Left kidney (tissue), 2 donors: ENCODE results near the gene ACSF3. TPM values are rescaled to one million over a fixed set of nuclear protein-coding genes. Genes with fewer than 3 reads are reported as not detected.
"Not testable (repeated sequence)": the region's sequence is repeated elsewhere in the genome, so short reads cannot be mapped to it uniquely, and the experiment has no call there.

Source experiments
- DNase-seq: peaks from one replicate; pipeline ENCODE4 v3.0.0-alpha.2; 2013
- polyA plus RNA-seq: library from polyadenylated mRNA; unstranded; fragments of 120-200 nt; gene quantifications from one replicate; pipeline ENCODE4 v1.2.1, GENCODE V29; 2013; ENCODE audit not compliant: insufficient read length

The ACSF3 gene
- polyA plus RNA-seq, 1 donor = 30.5 TPM

DNA sequence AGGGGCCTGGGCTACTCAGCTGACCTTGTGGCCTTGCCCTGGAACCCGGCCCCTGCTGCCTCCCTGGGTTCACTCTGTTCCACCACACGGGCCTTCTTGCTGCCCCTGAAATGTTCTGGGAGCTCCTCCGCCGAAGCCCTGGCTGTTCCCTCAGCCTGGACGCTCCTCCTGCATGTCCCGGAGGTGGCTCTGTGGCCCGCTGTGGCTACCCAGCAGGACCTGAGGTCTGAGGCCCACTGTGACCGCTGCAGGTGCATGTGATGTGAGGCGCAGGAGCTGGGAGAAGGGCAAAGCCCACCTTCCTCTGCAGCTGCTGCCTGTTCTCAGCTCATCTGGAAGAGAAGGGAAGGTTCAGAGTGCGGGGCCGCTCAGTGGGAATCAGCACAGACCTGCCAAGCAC is 38.9 kb upstream of the ACSF3 start:
- no peak for DNase-seq

- no peak for DNase-seq
These were observed 38.3 kb upstream of the ACSF3 start for GRCh38 chr16:89055313-89055712.

GRCh38 chr16:89055894-89056555 is 37.6 kb upstream of the ACSF3 start:
- DNase-seq = no peak

- no peak for DNase-seq
These were observed 37.1 kb upstream of the ACSF3 start for GRCh38 chr16:89056592-89056991.

DNA sequence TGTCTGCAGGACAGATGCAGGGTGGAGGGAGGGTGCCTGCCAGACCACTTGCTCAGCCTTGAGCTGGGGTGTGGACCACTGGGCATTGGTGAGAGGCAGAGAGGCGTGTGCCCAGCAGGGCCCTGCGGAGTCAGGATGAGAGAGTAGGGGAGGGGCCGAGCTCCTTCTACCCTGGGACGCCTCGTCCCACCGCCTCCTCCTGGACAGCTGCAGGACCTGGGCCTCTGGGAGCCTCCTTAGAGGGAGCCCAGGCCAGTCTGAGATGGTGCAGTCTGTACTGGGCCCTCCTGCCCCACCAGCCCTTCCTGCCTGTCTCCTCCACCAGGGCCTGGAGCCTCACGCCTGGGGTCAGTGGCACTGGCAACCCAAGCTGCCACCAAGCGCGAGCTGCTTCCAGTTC is 35.9 kb upstream of the ACSF3 start:
- no peak for DNase-seq

- DNase-seq = no peak
These were observed 34.8 kb upstream of the ACSF3 start for GRCh38 chr16:89058812-89059211.

DNA sequence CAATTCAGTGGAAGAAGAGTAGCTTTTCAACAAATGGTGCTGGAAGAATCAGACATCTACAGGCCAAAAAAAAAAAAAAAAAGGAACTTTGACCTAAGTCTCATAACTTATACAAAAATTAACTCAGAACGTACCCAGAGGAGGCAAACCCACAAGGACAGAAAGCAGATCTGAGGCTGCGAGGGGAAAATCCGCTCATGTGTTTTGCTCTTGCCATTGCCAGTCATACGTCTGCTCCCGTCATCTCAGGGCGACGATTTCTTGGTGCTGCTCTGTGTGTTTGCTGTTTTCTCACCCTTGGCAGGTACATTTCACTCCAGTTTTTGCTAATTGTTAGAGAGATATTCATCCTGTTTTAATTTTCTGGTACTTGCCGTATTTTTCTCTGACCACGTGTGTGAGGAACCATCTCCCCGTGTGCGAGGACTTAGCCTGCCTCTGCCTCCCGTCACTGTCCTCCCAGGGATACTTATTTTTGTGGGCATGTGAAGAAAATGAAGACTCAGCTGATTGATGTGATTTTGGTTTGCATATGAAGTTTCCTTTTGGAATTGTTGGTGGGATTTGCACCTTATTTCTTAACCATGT is 33.4 kb upstream of the ACSF3 start:
- no peak for DNase-seq

GRCh38 chr16:89061086-89061485 is 32.6 kb upstream of the ACSF3 start:
- no peak for DNase-seq

GRCh38 chr16:89061590-89062380 is 31.9 kb upstream of the ACSF3 start:
- DNase-seq = no peak

- DNase-seq = no peak
These were observed 31.0 kb upstream of the ACSF3 start for GRCh38 chr16:89062389-89063345.

GRCh38 chr16:89063768-89064320 is 29.8 kb upstream of the ACSF3 start:
- DNase-seq = no peak

DNA sequence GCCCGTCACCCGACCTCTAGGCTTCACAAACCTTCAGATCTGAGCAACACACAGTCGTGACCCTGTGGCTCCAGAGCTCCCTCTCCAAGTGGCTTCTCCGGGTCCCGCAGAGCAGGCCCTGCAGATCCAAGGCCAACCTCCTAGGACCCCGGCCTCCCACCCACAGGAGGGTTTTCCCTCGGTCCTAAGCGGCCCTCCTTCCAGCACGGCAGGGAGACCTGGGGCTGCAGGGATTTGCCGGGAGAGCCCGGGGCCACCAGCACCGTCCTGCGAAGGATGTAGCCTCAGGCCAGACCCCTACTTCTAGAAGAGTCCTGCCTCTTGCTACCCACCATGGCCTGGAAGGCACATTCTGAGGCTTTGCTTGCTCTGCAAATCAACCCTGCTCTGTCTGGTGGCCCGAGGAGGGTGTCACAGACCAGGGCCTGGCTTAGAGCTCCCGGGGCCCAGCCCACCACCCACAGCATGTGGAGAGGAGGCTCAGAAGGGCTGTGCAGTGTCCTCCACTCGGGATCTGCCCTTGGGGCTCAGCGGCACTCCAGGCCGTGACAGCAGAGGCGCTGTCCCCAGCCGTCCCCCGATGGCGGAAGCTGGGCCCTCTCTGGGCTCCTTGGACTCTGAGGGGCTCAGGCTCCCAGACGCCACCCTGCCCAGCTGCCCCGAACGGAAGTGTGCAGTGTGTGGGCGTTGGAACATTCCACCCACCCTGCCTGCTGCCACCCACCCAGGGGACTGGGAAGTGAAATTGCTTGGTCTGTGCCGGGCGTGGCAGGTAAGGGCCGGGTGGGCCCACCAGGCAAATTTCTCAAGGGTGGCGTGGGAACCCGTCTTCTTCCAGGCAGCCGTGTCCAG is 28.8 kb upstream of the ACSF3 start:
- no peak for DNase-seq

GRCh38 chr16:89065458-89065822 is 28.2 kb upstream of the ACSF3 start:
- DNase-seq = no peak

DNA sequence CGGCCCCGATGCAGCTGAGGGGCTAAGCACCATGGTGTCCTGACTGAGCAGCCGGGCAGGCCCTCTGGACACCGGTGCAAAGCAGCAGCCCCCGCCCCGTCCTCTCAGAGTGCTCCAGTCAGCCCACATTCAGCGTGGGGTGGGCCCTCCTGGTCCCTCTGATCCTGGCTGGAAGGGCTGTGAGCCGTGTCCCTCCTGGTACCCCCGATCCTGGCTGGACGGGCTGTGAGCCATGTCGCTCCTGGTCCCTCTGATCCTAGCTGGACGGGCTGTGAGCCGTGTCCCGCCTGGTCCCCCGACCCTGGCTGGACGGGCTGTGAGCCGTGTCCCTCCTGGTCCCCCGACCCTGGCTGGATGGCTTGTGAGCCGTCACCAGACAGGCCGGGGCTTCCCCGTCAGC is 26.9 kb upstream of the ACSF3 start:
- DNase-seq = no peak

- no peak for DNase-seq
These were observed 25.8 kb upstream of the ACSF3 start for GRCh38 chr16:89067677-89068443.

- not testable (repeated sequence) for DNase-seq
These were observed 24.6 kb upstream of the ACSF3 start for GRCh38 chr16:89068814-89069616.

DNA sequence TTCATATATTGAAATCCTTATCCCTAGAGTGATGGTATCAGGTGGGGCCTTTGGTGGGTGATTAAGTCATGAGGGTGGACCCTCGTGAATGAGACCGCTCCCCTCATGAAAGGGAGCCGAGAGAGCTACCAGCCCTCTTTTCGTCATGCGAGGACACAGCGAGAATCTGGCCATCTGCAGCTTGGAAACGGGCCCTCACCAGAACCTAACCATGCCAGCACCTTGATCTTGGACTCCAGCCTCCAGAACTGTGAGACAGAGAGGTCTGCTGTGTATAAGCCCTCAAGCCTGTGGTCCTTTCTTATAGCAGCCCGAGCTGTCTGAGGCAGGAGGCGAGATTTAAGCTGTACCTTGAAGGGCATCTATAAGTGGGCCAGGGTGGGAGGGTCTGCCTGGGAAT is 23.7 kb upstream of the ACSF3 start:
- DNase-seq = no peak

- DNase-seq = no peak
These were observed 23.1 kb upstream of the ACSF3 start for GRCh38 chr16:89070590-89070989.
